ENCODE results near the gene MYL10. TPM values are rescaled to one million over a fixed set of nuclear protein-coding genes. Genes with fewer than 3 reads are reported as not detected.

The MYL10 gene
- total and polyA plus RNA-seq, 2 experiments from 2014 or later: 0.23 to 1.2 TPM

- no peak overlapping the region for H2AFZ ChIP-seq
- H3K27me3 ChIP-seq: no peaks in the 10 kb centered on the region
- H3K79me2 ChIP-seq: no peaks in the 10 kb centered on the region
- no peak for DNase-seq (ENCODE audit: low spot score)
- H3K4me3 ChIP-seq: no peak overlapping the region
- TF ChIP-seq CTCF (IDR thresholded peaks at IDR 0.05; ENCODE audit: poor library complexity) (no peak), EZH2phosphoT487 (IDR thresholded peaks at IDR 0.05; ENCODE audit: low read depth, severe bottlenecking, unreplicated experiment) (no peak), EZH2 (IDR thresholded peaks at IDR 0.05; ENCODE audit: borderline replicate concordance) (no peak)
- peaks cover 11% of the 10 kb centered on the region for H3K4me1 ChIP-seq (ENCODE audit: insufficient read depth)
- no peaks in the 10 kb centered on the region for H3K9me2 ChIP-seq (replicated peaks; ENCODE audit: insufficient read depth)
- H3K27ac ChIP-seq: no peak overlapping the region
- H3K4me2 ChIP-seq: no peak overlapping the region
- H3K36me3 ChIP-seq (replicated peaks; ENCODE audit: insufficient read depth, low read depth): no peaks in the 10 kb centered on the region
- no peaks in the 10 kb centered on the region for H4K20me1 ChIP-seq (ENCODE audit: insufficient read depth, poor library complexity, severe bottlenecking)
- no peaks in the 10 kb centered on the region for H3K9me3 ChIP-seq (ENCODE audit: low read depth)
- 72% methylated on average over 1 of the region's 1 CpG for WGBS (ENCODE audit: low lambda C conversion rate, missing lambda C conversion rate)
Measured at GRCh38 chr7:101596898-101597297, 32.2 kb downstream of the MYL10 start.

DNA sequence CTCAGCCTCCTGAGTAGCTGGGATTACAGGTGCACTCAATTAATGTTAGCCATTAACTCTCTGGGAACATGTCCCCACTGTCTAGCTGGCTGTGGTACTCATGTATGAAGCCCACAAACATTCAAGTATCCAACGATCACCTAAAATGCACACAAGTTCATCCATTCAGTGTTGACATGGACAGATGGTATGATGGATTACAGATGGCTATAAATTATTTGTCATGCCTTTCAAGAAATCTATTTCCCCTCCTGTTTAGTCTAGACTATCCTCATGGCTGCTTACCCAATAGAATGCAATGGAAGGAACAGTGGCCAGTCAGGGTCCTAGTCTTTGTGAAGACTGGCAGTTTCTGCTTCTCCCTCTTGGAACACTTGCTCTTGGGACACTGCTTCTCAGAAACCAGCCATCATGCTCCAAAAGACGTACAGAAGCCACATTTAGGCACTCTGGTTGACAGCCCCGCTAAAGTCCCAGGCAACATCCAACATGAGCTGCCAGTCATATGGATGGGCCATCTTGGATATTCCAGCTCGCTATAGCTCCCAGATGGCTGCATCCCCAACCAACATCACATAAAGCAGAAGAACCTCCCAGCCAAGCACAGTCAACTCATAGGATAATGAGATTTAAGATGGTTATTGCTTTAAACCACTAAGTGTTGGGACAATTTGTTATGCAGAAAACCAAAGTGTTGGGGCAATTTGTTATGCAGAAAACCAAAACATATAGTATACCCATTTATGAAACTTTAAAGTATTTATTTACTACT is 33.1 kb downstream of the MYL10 start:
- no peak for TF ChIP-seq CTCF (IDR thresholded peaks at IDR 0.05; ENCODE audit: poor library complexity)
- TF ChIP-seq EZH2 (IDR thresholded peaks at IDR 0.05; ENCODE audit: borderline replicate concordance): no peak
- no peak for TF ChIP-seq EZH2phosphoT487 (IDR thresholded peaks at IDR 0.05; ENCODE audit: low read depth, severe bottlenecking, unreplicated experiment)
- Histone ChIP-seq H3K27me3 (no peaks in the 10 kb centered on the region), H3K27ac (no peak overlapping the region), H3K4me1 (ENCODE audit: insufficient read depth) (peaks cover 11% of the 10 kb centered on the region), H3K9me3 (ENCODE audit: low read depth) (no peaks in the 10 kb centered on the region), H4K20me1 (ENCODE audit: insufficient read depth, poor library complexity, severe bottlenecking) (no peaks in the 10 kb centered on the region), H3K9me2 (replicated peaks; ENCODE audit: insufficient read depth) (no peaks in the 10 kb centered on the region), H3K4me2 (no peak overlapping the region), H3K79me2 (no peaks in the 10 kb centered on the region), H3K36me3 (replicated peaks; ENCODE audit: insufficient read depth, low read depth) (no peaks in the 10 kb centered on the region), H3K4me3 (no peak overlapping the region), H2AFZ (no peak overlapping the region)
- 86% methylated on average over 4 of the region's 4 CpGs for WGBS (ENCODE audit: low lambda C conversion rate, missing lambda C conversion rate)
- no peak for DNase-seq (ENCODE audit: low spot score)

DNA sequence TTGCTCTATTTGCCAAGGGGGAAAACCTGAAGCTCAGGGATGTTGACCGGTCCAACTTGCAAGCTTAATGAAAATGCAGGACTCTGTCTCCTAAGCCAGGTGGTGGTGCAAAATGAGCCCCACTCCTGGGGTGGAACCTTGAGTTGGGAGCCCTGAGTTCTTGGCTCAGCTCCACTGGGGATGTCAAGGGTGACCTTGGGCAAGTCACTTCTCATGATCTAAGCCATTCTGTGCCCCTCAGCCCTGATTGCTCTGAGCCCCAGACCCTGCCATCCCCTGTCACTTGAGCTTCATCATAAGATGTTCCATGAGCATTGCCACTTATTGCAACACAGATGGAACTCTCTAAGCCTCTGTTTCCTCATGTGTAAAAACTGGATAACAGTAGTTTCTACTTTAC is 33.9 kb downstream of the MYL10 start:
- no peaks in the 10 kb centered on the region for H3K79me2 ChIP-seq
- DNase-seq (ENCODE audit: low spot score): no peak
- H3K9me2 ChIP-seq (replicated peaks; ENCODE audit: insufficient read depth): no peaks in the 10 kb centered on the region
- no peak overlapping the region for H2AFZ ChIP-seq
- H3K36me3 ChIP-seq (replicated peaks; ENCODE audit: insufficient read depth, low read depth): no peaks in the 10 kb centered on the region
- H3K4me3 ChIP-seq: no peak overlapping the region
- H3K9me3 ChIP-seq (ENCODE audit: low read depth): no peaks in the 10 kb centered on the region
- H4K20me1 ChIP-seq (ENCODE audit: insufficient read depth, poor library complexity, severe bottlenecking): no peaks in the 10 kb centered on the region
- peaks cover 11% of the 10 kb centered on the region for H3K4me1 ChIP-seq (ENCODE audit: insufficient read depth)
- no peak overlapping the region for H3K27ac ChIP-seq
- TF ChIP-seq EZH2phosphoT487 (IDR thresholded peaks at IDR 0.05; ENCODE audit: low read depth, severe bottlenecking, unreplicated experiment) (no peak), EZH2 (IDR thresholded peaks at IDR 0.05; ENCODE audit: borderline replicate concordance) (no peak), CTCF (IDR thresholded peaks at IDR 0.05; ENCODE audit: poor library complexity) (no peak)
- H3K27me3 ChIP-seq: no peaks in the 10 kb centered on the region
- no peak overlapping the region for H3K4me2 ChIP-seq
- WGBS (ENCODE audit: low lambda C conversion rate, missing lambda C conversion rate): 86% methylated on average over 1 of the region's 1 CpG
